HAP-1 (cell line): Measurements from ENCODE around the gene CDK2.
A peak's percentile ranks its signal among the peaks of the same experiment; 100 is the strongest.

ENCODE experiments used
- DNase-seq, 2 experiments: peaks; one replicate each; pipeline ENCODE4 v3.0.0-alpha.2; 2016 to 2020; ENCODE audit warnings: low spot score in 2 of 2
- H3K27me3 ChIP-seq: fragments of 250-450 bp; sonication (Bioruptor Pico); 2 replicates; pipeline ENCODE4 v1.5.1; 2020; ENCODE audit warnings: low read depth, mild to moderate bottlenecking, moderate library complexity
- H3K36me3 ChIP-seq: fragments of 250-450 bp; sonication (Bioruptor Pico); replicated peaks from 2 replicates; pipeline ENCODE4 v1.5.1; 2020; ENCODE audit warnings: mild to moderate bottlenecking
- H3K4me1 ChIP-seq: fragments of 250-450 bp; sonication (Bioruptor Pico); 2 replicates; pipeline ENCODE4 v1.5.1; 2020; ENCODE audit warnings: mild to moderate bottlenecking
- H3K4me3 ChIP-seq: fragments of 250-450 bp; sonication (Bioruptor Pico); 2 replicates; pipeline ENCODE4 v1.5.1; 2020; ENCODE audit warnings: mild to moderate bottlenecking, moderate library complexity
- H3K9me3 ChIP-seq: fragments of 250-450 bp; sonication (Bioruptor Pico); 2 replicates; pipeline ENCODE4 v1.5.1; 2020; ENCODE audit warnings: mild to moderate bottlenecking, moderate library complexity
- in situ Hi-C: fragments of 300-500 bp; cut with MboI; formaldehyde crosslinking; loops from 3 replicates; pipeline ENCODE4 v1.14.3; 2020; ENCODE audit warnings: low sequenced_read_pairs, inconsistent platforms, mixed read lengths

CDK2 gene

DNA sequence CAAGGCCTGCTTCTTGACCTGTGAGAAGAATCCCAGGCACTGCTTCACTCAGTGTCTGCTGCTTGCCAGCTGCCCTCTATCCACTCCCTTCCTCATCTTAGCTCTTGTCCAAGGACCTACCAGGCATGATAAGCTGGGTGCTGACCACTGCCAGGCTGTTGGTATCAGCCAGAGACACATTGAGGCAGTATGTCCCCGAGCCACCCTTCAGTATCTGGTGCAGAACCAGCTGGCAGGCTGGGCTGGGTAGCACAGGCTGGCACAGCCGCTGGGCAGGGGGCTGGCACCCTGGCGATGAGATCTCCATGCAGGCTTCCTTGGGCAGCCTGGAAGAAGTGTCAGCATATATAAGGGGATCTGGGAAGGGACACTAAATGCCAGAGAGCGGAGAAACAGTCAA, 11.3 kb upstream of the CDK2 start:
- H3K4me1 ChIP-seq: no peaks in the 10 kb centered on the region
- no peaks in the 10 kb centered on the region for H3K9me3 ChIP-seq
- in situ Hi-C loops: no loop called here
- no peaks in the 10 kb centered on the region for H3K27me3 ChIP-seq
- DNase-seq: no peak
- H3K4me3 ChIP-seq: no peak overlapping the region
- H3K36me3 ChIP-seq: no peaks in the 10 kb centered on the region; the same call in 1 of the 2 replicates

GRCh38 chr12:55955800-55956508, 10.7 kb upstream of the CDK2 start:
- DNase-seq: peak in 1 of 2 experiments; percentile 40
- in situ Hi-C loops: no loop called here
- Histone ChIP-seq H3K4me3 (no peak overlapping the region), H3K4me1 (no peaks in the 10 kb centered on the region), H3K9me3 (no peaks in the 10 kb centered on the region), H3K36me3 (no peaks in the 10 kb centered on the region; the same call in 1 of the 2 replicates), H3K27me3 (no peaks in the 10 kb centered on the region)

DNA sequence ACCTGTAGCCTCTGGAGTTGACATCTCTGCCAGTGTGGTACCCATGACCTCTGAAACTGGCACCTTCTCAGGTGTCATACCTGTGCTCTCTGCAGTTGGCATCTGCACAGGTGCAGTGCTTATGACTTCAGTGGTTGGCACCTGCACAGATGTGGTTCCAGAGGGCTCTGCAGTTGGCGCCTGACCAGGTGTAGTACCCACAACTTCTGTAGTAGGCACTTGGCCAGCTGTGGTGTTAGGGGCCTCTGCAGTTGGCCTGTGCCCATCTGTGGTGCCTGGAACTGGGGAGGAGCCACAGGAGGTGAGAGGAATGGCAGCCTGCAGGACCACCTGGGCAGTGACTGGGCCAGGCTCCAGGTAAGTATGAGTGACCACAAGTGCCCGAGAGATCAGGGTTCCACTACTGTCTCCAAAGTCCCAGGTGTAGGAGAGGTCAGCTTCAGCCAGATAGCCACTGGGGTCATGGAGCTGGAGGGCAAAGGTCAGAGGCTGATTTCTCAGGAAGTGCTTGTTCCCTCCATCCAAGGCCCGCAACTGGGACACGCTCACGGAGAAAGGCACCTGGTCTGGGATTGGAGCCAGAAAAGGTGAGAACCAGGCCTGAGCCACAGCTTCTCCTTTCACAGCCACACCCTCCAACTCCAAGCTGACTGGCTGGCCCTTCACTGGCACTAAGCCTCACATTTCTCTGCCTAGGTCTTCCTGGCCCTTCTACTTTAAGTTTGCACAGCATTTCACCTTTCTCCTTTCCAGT, 9.3 kb upstream of the CDK2 start:
- no peaks in the 10 kb centered on the region for H3K9me3 ChIP-seq
- no peak overlapping the region for H3K4me3 ChIP-seq
- no peaks in the 10 kb centered on the region for H3K27me3 ChIP-seq
- no peak for DNase-seq
- no peaks in the 10 kb centered on the region for H3K36me3 ChIP-seq
- no peaks in the 10 kb centered on the region for H3K4me1 ChIP-seq
- in situ Hi-C loops: no loop called here

DNA sequence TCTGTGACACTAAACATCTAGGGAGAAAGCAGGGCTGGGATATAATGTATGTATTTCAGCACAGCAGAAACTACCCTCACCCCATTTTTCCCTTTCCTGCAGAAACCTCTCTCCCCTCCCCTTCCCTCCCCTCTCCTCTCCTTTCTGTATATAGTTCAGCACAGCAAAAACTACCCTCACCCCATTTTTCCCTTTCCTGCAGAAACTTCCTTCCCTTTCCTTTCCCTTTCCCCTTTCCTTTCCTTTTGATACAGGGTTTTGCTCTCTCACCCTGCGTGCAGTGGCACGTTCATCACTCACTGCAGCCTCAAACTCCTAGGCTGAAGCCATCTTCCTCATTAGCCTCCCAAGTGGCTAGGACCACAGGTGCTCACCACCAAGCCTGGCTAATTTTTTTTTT, 2.9 kb upstream of the CDK2 start:
- Histone ChIP-seq H3K27me3 (no peaks in the 10 kb centered on the region), H3K4me1 (peaks cover 5% of the 10 kb centered on the region; the same call in 1 of the 2 replicates), H3K36me3 (peaks cover 7% of the 10 kb centered on the region), H3K9me3 (no peaks in the 10 kb centered on the region), H3K4me3 (no peak overlapping the region)
- in situ Hi-C loops: no loop called here
- no peak for DNase-seq

GRCh38 chr12:55965240-55965639, 1.4 kb upstream of the CDK2 start:
- in situ Hi-C loops: no loop called here
- Histone ChIP-seq H3K27me3 (no peaks in the 10 kb centered on the region), H3K36me3 (peaks cover 12% of the 10 kb centered on the region), H3K9me3 (no peaks in the 10 kb centered on the region), H3K4me3 (no peak overlapping the region), H3K4me1 (peaks cover 5% of the 10 kb centered on the region; the same call in 1 of the 2 replicates)
- DNase-seq: no peak

DNA sequence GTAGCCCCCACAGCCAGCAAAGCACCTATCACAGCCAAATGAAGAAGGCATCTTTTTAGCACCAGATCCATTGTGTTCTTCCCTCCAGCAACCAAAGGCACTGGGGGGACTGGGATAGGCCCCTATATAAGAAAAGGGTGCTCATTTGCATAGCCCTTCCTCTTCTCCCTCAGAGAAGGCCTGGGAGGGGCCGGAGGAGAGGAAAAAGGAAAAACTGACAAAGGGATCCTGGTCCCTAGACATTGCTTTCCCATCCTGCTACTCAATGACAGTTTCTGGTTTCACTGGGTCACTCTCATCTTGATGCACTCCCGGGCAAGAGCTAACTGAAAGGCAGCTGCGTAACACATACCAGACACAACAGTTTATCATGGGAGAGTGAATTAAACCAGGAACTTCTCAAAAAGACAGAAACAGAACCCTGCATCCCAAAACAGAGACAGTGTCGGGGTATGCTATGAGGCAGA, 656 bp upstream of the CDK2 start, which contains the start of gene PMEL:
Gene PMEL (minus strand): TSS at position 102 of the 467 bp plus-strand sequence. CDS start 31 bp downstream, at position 71.
- in situ Hi-C loops: no loop called here
- no peaks in the 10 kb centered on the region for H3K9me3 ChIP-seq
- H3K4me1 ChIP-seq: peaks cover 5% of the 10 kb centered on the region; the same call in 1 of the 2 replicates
- peaks cover 15% of the 10 kb centered on the region for H3K36me3 ChIP-seq
- peak within 1 kb of the TSS; percentile 87 for H3K4me3 ChIP-seq
- peak in 1 of 2 experiments; percentile 23 for DNase-seq
- H3K27me3 ChIP-seq: no peaks in the 10 kb centered on the region

DNA sequence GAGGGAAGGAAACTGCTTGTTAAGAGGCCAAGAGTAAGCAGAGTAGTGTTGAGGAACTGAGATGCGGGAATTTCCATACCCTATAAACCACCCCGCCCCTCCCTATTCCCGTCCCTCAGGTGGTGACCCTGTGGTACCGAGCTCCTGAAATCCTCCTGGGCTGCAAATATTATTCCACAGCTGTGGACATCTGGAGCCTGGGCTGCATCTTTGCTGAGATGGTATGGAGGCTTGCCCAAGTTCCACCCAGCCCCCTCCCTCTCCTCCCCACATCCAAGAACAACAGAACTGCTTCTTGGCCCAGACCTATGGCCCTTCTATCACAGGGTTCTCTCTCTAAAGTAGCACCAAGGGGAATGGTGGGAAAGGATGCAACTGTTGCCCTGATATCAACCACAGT, 2.7 kb downstream of the CDK2 start:
- Histone ChIP-seq H3K4me1 (peaks cover 10% of the 10 kb centered on the region), H3K4me3 (no peak overlapping the region), H3K27me3 (no peaks in the 10 kb centered on the region), H3K36me3 (peaks cover 31% of the 10 kb centered on the region), H3K9me3 (no peaks in the 10 kb centered on the region)
- no peak for DNase-seq
- in situ Hi-C loops: no loop called here

DNA sequence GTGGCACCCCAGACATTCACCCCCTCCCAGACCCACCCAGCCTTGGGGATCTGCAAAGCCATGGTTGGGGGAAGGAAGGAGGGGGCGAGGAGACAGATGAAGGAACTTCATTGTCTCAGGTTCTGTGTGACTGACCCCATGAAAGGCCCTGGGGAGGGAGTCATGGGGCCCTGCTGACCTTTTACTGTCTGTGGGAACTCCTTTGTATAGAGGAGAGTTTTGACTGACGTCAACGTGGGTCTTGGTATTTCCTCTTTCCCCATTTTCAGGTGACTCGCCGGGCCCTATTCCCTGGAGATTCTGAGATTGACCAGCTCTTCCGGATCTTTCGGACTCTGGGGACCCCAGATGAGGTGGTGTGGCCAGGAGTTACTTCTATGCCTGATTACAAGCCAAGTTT, 4.1 kb downstream of the CDK2 start:
- Histone ChIP-seq H3K36me3 (peaks cover 31% of the 10 kb centered on the region), H3K4me1 (peaks cover 15% of the 10 kb centered on the region), H3K4me3 (no peak overlapping the region), H3K9me3 (no peaks in the 10 kb centered on the region), H3K27me3 (no peaks in the 10 kb centered on the region)
- no peak for DNase-seq
- in situ Hi-C loops: no loop called here

DNA sequence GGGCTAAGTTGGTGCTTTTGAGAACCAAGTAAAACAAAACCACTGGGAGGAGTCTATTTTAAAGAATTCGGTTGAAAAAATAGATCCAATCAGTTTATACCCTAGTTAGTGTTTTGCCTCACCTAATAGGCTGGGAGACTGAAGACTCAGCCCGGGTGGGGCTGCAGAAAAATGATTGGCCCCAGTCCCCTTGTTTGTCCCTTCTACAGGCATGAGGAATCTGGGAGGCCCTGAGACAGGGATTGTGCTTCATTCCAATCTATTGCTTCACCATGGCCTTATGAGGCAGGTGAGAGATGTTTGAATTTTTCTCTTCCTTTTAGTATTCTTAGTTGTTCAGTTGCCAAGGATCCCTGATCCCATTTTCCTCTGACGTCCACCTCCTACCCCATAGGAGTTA, 5.4 kb downstream of the CDK2 start:
- H3K27me3 ChIP-seq: no peaks in the 10 kb centered on the region
- no peak overlapping the region for H3K4me3 ChIP-seq
- no peak for DNase-seq
- in situ Hi-C loops: no loop called here
- H3K4me1 ChIP-seq: peaks cover 15% of the 10 kb centered on the region
- no peaks in the 10 kb centered on the region for H3K9me3 ChIP-seq
- H3K36me3 ChIP-seq: peaks cover 31% of the 10 kb centered on the region

DNA sequence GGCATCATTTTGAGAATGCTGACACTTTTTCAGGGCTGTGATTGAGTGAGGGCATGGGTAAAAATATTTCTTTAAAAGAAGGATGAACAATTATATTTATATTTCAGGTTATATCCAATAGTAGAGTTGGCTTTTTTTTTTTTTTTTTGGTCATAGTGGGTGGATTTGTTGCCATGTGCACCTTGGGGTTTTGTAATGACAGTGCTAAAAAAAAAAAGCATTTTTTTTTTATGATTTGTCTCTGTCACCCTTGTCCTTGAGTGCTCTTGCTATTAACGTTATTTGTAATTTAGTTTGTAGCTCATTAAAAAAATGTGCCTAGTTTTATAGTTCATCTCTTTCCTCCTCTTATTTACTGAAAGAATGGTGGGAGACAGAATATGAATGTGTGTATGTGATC, 5.8 kb downstream of the CDK2 start:
- H3K4me1 ChIP-seq: peaks cover 15% of the 10 kb centered on the region

GRCh38 chr12:55972911-55973598, 6.4 kb downstream of the CDK2 start:
- DNase-seq: no peak
- in situ Hi-C loops: no loop called here
- peaks cover 10% of the 10 kb centered on the region for H3K4me1 ChIP-seq
- peak overlapping the region; percentile 32 for H3K4me3 ChIP-seq
- no peaks in the 10 kb centered on the region for H3K27me3 ChIP-seq
- no peaks in the 10 kb centered on the region for H3K9me3 ChIP-seq
- peaks cover 30% of the 10 kb centered on the region for H3K36me3 ChIP-seq

More for the DNA sequence above, 5.8 kb downstream of the CDK2 start:
- Histone ChIP-seq H3K36me3 (peaks cover 31% of the 10 kb centered on the region), H3K9me3 (no peaks in the 10 kb centered on the region), H3K27me3 (no peaks in the 10 kb centered on the region), H3K4me3 (peak overlapping the region; percentile 32; the same call in 1 of the 2 replicates)
- in situ Hi-C loops: no loop called here
- DNase-seq: no peak

- H3K4me3 ChIP-seq: peak within 1 kb of the TSS; percentile 78
- peaks cover 24% of the 10 kb centered on the region for H3K36me3 ChIP-seq
- H3K27me3 ChIP-seq: no peaks in the 10 kb centered on the region
- H3K4me1 ChIP-seq: peaks cover 10% of the 10 kb centered on the region
- H3K9me3 ChIP-seq: no peaks in the 10 kb centered on the region
- in situ Hi-C loops: no loop called here
- peak; percentile 99 to 100 for DNase-seq
These were observed 7.1 kb downstream of the CDK2 start, which contains the start of gene RAB5B for GRCh38 chr12:55973599-55974307. TSS of gene RAB5B (plus strand) at chr12:55974078. CDS start at chr12:55986961, 12,883 bp downstream.

DNA sequence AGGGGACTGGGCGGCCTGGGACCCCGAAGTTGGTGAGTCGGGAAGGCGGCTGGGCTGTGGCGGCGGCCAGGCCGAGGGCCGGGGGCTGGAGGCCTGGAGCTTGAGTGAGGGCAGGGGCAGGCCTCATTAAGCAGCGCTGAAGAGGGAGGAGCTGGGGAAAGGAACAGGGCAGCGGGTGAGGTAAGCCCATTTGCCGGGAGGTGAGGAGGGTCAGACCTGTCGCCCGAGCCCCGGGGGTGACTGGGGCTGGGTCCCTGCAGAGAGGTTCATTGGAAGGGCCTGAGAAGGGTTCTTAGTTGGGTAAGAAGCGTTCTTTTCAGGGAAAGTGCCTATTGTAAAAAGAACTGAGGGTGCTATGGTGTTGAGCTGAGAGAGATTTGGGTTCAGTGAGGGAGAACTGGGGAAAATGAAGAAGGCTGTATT, 7.7 kb downstream of the CDK2 start:
- in situ Hi-C loops: no loop called here
- H3K27me3 ChIP-seq: no peaks in the 10 kb centered on the region
- H3K9me3 ChIP-seq: no peaks in the 10 kb centered on the region
- DNase-seq: peak; percentile 29 to 66
- H3K4me3 ChIP-seq: peak overlapping the region; percentile 78
- H3K4me1 ChIP-seq: peaks cover 10% of the 10 kb centered on the region
- H3K36me3 ChIP-seq: peaks cover 23% of the 10 kb centered on the region
